ENCODE data around the gene NELL2.
"Not testable (repeated sequence)": the region's sequence is repeated elsewhere in the genome, so short reads cannot be mapped to it uniquely, and the experiment has no call there.

The NELL2 gene

DNA sequence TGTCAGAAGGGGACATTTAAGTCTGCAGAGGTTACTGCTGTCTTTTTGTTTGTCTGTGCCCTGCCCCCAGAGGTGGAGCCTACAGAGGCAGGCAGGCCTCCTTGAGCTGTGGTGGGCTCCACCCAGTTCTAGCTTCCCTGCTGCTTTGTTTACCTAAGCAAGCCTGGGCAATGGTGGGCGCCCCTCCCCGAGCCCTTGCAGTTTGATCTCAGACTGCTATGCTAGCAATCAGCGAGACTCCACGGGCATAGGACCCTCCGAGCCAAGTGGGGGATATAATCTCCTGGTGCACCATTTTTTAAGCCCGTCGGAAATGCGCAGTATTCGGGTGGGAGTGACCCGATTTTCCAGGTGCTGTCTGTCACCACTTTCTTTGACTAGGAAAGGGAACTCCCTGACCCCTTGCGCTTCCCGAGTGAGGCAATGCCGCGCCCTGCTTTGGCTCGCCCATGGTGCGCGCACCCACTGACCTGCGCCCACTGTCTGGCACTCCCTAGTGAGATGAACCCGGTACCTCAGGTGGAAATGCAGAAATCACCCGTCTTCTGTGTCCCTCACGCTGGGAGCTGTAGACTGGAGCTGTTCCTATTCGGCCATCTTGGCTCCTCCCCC, 189.2 kb downstream of the NELL2 start:
- DNase-seq, result not testable (repeated sequence)

- no peak for DNase-seq
Observed at GRCh38 chr12:44677724-44678123, 198.4 kb downstream of the NELL2 start.

DNA sequence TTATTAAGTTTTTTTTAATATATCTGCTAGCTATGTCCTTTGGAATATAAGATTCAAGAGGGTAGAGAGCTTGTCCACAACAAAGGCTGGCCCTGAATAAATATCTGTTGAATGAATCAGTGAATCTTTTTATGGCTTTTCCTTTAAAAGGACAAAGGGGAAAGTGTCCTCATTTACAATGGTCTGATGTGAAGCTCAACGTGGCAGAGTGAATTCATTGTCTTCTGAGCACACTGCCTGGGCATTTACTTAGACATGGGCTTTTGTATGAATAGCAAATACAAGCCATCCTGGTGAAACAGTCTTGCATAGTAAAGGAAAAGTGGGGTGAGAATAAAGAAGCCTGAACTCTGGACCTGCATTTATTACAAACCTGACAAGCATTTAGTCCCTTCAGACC, 201.2 kb downstream of the NELL2 start:
- DNase-seq, result no peak

GRCh38 chr12:44673811-44674210, 202.3 kb downstream of the NELL2 start:
- DNase-seq, result no peak

- DNase-seq, result no peak
Observed at GRCh38 chr12:44672042-44672441, 204.1 kb downstream of the NELL2 start.

GRCh38 chr12:44668443-44668842, 207.7 kb downstream of the NELL2 start:
- DNase-seq, result no peak

- DNase-seq, result no peak
Observed at GRCh38 chr12:44667461-44667860, 208.7 kb downstream of the NELL2 start.

GRCh38 chr12:44663291-44663690, 212.8 kb downstream of the NELL2 start:
- DNase-seq, result no peak

GRCh38 chr12:44655846-44656245, 220.3 kb downstream of the NELL2 start:
- DNase-seq, result no peak

- DNase-seq, result no peak
Observed at GRCh38 chr12:44654646-44655639, 221.2 kb downstream of the NELL2 start.

GRCh38 chr12:44653861-44654527, 222.1 kb downstream of the NELL2 start:
- no peak for DNase-seq

- DNase-seq, result no peak
Observed at GRCh38 chr12:44649693-44650092, 226.4 kb downstream of the NELL2 start.

- no peak for DNase-seq
Observed at GRCh38 chr12:44647917-44648690, 228.0 kb downstream of the NELL2 start.

- no peak for DNase-seq
Observed at GRCh38 chr12:44640427-44641190, 235.5 kb downstream of the NELL2 start.

- DNase-seq, result no peak
Observed at GRCh38 chr12:44637875-44638274, 238.2 kb downstream of the NELL2 start.

- no peak for DNase-seq
Observed at GRCh38 chr12:44628180-44628579, 247.9 kb downstream of the NELL2 start.

GRCh38 chr12:44627387-44628166, 248.5 kb downstream of the NELL2 start:
- DNase-seq, result no peak

GRCh38 chr12:44626883-44627282, 249.2 kb downstream of the NELL2 start:
- no peak for DNase-seq

DNA sequence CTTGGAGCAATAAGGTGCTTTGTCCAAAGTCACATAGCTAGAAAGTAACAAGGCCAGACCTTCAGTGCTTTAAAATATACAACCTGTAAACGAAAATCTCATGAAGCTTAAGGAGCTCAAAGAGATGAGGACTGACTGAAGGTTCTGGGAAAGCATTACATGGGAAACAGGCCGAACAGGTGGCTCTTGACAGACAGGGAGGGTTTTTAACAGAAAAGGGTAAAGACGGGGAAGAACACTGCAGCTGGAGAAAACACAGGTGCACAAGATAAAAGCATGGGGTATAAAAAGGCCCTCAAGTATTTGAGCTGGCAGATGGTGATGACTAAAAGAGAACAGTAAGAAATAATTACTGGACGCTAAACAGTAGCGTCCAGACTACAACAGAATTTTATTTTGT, 257.2 kb downstream of the NELL2 start:
- no peak for DNase-seq

GRCh38 chr12:44616402-44616801, 259.7 kb downstream of the NELL2 start:
- no peak for DNase-seq

DNA sequence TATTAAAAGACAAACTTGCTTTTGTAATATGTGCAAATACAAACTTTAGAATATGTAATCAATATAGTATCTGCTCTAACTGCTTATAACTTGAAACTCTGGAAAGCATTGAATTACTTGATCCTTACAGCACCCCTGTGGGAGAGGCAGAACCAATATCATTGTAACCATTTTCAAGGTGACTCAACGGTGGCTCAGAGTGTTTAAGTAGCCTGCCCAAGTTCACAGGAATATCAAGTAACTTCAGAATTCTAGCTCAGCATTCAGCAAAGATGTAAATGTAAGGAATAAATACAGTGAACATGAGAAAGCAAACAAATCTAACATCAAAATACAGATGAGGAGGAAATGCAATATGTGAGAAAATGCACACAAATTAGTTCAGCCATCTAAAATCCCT, 264.6 kb downstream of the NELL2 start:
- DNase-seq, result no peak
